HG02981 (cell line): ENCODE data around the gene AGAP1.

Source experiments
- ATAC-seq: cut with Tn5 transposase; IDR thresholded peaks from one replicate; pipeline ENCODE4 v1.9.1; 2021; ENCODE audit warnings: mild to moderate bottlenecking, moderate library complexity; ENCODE audit not compliant: unreplicated experiment

Gene AGAP1

GRCh38 chr2:235507928-235508327 lies 14.1 kb downstream of the AGAP1 start:
- ATAC-seq, result no peak

DNA sequence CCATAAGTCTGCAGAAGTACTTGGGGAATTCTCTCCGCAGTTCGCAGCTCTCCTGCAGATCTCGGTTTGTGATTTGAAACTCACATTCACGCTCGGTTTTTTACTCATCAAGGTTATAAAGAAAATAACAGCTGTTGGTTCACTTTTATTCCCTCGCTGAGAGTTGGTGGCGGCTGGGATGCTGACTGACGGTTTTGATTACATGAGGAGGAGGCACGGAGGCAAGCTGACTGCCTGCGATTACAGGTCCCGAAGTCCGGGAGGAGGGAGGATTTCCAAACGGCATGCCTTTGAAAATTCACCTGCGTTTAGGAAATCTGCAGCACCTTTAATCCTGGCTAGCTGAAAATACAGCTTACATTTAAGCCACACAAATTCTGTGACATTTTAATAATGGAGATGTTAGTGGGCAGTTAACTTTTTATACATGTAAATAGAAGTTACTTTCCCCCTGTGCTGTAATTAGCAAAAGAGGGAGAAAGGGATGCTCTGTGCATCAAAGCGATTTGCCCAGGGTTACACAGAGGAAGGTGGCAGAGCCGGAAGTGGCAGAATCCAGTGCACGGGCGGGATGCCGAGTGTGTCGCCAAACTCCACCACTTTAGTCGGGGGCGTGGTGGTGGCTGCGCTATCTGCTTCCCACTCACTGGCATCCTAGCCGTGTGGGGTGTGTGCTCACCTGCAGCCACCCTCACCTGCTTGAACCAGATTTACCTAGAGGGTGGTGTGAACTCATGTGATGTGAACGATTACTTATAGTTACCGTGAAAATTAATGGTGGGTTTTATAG lies 14.7 kb downstream of the AGAP1 start:
- no peak for ATAC-seq

- no peak for ATAC-seq
Observed at GRCh38 chr2:235510318-235510717, 16.5 kb downstream of the AGAP1 start.

DNA sequence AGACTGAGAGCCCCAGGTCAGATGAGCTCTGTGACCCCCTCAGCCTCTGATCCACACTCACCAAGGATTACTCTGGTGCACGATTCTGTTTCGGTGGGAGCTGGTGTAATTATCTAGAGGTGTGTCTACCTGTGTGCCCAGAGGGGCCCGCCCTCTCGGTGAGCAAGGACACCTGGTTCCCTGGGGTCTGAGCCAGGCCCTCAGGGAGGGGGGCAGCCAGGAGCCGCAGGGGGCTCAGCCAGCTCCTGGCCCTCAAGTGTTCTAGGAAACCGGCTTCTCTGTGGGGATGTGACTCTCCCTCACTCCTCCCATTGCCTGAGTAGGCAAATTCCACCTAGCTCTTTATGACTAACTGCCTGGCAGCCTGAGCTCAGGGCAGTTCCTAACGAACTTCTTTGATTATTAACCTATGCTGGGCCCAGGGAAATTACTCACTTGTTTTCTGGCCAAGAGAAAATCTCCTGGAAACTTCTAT lies 17.4 kb downstream of the AGAP1 start:
- ATAC-seq, result no peak

DNA sequence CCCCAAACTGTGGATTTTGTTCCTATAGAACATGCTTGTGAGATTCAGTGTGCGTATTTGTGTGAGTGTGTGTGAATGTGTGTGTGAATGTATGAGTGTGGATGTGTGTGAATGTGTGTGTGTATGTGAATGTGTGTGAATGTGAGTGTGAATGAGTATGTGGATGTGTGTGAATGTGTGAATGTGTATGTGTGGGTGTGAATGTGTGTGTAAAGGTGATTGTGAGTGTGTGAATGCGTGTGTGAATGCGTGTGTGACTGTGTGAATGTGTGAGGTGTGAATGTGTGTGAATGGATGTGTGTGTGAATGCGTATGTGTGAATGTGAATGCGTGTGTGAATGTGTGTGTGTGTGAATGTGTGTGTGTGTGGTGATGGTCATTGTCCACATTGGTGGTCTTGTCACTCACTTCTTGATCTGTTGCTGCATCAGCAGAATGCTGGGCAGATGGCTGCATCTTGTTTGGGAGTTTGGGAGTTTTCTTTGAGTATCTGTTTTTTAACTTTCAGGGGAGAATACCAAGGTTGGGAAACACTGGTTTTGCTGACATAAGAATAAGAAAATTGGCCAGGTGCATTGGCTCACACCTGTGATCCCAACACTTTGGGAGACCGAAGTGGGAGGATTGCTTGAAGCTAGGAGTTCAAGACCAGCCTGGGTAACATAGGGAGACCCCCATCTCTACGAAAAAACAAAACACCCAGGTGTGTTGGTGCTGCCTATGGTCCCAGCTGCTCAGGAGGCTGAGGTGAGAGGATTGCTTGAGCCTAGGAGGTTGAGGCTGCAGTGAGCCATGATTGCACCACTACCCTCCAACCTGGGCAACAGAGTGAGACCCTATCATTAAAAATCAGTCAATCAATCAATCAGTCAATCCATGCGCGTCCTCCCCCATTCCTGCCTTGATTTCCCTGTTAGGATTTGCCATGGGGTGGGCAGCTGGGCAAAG lies 18.2 kb downstream of the AGAP1 start:
- ATAC-seq, result no peak

DNA sequence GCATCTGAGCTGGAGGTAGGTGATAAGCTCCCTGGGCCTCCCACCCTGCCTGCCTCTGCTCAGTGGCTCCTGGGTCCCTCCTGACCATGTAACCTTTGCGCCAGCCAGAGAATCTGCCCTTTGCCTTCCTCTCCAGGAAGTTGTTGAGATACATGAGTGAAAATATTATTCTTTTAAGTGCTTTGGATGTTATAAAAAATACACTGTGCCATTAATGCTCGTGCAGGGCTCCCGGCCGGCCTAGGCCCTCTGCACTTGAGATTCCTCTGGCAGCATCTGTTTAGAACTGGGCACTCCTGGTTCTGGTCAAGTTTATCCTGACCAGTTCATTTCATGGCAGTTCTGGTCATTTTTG lies 18.8 kb downstream of the AGAP1 start:
- ATAC-seq, result no peak

- no peak for ATAC-seq
Observed at GRCh38 chr2:235513984-235514626, 20.3 kb downstream of the AGAP1 start.

GRCh38 chr2:235514627-235515363 lies 21.0 kb downstream of the AGAP1 start:
- no peak for ATAC-seq

- ATAC-seq, result no peak
Observed at GRCh38 chr2:235515364-235515742, 21.5 kb downstream of the AGAP1 start.

- ATAC-seq, result no peak
Observed at GRCh38 chr2:235515821-235516220, 22.0 kb downstream of the AGAP1 start.

DNA sequence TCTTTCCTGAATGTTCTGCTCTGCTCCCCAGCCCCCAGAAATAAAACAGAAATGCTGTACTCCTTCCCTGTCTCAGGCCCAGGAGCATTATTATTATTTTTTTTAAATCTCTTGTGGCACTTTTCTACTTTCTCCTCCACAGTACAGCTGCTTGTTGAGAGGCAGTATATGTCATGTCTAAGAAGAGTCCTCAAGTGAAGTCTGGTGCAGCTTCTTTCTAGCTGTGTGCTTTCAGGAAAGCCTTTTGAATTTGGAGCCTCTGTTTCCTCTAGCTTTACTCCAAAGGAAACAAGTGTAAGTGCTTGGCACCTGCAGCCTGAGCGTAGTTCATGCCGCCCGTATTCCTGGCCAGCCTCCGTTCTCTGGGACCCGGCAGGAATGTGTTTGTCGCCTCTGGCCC lies 22.4 kb downstream of the AGAP1 start:
- ATAC-seq, result no peak

DNA sequence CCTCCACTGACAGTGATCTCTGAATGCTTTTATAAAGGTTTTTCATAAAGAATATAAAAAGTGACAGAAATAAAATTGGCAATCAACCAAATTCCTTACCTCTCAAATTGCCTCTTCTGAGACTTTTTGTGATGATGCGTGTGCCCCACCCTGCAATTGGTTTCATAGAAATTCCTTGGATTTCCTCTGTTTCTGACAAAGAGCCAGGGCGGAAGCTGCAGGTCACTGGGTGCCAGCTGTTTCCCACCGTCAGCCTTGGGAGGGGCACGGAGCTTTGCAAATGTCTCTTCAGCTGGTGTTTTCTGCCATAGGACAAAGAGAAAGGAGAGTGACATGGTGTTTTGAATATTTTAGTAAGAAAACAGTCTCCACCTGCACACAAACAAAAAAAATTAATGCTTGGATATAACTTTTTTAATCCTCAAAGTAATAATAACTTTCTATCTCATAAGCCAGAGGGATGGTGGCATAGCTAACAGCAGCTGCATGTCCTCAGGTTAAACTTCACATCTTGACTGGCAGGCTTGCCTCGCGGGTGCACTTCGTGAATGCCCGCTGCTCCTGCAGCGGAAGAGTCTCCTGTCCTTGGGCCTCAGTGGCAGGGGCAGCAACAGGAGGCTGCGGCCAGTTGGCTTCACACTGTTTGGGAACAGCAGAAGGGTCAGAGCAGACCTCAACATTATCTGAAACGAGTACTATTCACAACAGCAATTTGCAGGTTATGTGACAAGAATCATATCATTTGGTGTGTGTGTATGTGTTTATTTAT lies 24.7 kb downstream of the AGAP1 start:
- no peak for ATAC-seq

GRCh38 chr2:235520787-235521186 lies 26.9 kb downstream of the AGAP1 start:
- ATAC-seq, result no peak

- ATAC-seq, result no peak
Observed at GRCh38 chr2:235521844-235522243, 28.0 kb downstream of the AGAP1 start.

GRCh38 chr2:235523021-235523420 lies 29.2 kb downstream of the AGAP1 start:
- ATAC-seq, result no peak

DNA sequence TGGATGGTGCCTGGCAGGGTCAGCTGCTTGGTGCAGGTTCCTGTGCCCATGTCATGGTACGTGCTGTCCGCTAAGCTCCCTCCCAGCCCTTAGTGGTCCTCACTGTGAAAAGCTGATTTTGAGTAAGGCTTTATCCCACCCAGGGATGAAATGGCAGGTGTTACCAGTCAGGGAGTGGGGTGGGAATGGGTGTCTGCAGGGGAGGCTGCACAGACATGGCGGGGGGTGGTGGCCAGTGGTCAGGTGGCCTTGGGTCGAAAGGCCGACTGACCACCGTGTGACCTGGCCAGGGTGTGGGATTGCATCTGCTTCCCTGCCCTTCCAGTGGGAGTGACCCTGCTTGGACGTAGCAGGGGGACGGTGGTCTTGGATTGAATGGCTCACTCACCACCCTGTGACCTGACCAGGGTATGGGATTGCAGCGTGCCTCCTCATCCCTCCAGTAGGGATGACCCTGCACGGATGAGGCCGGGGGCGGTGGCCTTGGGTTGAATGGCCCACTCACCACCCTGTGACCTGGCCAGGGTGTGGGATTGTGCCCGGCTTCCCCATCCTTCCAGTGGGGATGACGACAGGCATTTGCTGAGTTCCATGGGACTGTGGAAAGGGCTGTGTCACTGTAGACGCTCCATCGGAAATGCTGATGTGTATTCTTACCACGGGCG lies 29.8 kb downstream of the AGAP1 start:
- ATAC-seq, result no peak

GRCh38 chr2:235526166-235526565 lies 32.3 kb downstream of the AGAP1 start:
- no peak for ATAC-seq

DNA sequence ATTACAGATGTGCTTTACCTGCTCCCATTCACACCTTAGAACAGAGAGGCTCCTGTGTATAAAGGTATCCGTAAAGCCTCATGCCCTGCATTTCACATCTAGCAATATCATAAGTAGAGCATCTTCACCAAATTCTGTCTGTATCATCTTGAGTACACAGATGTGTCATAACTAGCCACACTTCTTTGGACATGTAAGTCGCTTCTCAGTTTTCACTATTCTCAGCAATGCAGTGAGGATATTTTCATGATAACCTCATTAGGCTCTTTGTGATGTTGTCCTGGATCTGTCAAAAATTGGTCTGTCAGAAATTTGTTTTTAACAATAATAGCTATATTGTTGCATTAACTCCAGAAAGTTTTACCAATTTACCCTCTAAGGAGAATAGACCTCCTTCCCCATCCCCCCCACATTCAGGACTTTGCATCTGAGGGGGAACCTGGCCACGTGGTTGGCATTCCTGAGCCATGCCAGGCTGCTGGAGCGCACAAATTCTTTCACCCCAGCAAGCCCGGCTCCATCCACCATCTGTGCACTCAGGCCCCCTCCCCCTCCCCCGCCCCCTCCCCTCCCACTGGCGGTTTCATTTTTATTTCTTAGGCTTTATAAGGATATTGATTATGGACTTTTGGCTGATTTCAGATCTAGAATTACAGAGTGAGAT lies 34.1 kb downstream of the AGAP1 start:
- ATAC-seq, result no peak

DNA sequence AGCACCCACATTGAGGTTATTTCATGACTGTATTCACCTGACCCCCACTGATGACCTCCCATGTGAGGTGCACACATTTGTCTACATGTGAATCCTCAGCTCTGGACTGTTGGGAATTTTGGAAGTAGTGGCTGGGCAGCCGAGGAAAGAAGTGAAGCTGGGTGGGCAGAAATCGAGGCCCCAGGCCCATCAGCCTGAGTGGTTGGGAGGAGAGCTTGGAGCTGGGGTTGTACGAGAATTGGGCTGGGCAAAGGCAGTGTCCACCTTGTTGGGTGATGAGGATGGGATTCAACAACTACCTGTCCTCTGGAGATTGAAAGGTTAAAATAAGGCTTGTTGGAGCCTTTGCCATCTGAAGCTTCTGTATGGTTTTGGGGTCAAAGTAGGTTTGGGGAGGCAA lies 35.8 kb downstream of the AGAP1 start:
- no peak for ATAC-seq
